ENCODE measurements around the gene CHRDL2. TPM values are rescaled to one million over a fixed set of nuclear protein-coding genes. Genes with fewer than 3 reads are reported as not detected.

The CHRDL2 gene
- total and polyA plus RNA-seq, 2 donors from 2014 or later, result 2.0 to 3.9 TPM

DNA sequence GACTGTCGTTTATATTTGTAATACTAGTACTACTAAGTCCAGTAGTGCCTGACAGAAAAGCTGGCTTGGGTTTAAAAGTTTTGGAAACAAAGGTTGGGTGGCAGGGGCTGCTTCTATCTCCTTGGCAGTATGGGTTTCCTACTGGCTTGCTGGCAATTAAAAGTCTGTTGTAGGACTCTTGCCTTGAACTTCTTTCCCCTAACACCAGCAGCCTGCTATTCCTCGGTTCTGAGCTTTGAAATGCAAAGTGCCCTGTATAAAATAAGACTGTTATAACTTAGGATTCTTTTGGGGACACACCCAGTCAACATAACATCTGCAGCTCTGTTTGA is 18.7 kb upstream of the CHRDL2 start:
- TF ChIP-seq, protein P1, sequence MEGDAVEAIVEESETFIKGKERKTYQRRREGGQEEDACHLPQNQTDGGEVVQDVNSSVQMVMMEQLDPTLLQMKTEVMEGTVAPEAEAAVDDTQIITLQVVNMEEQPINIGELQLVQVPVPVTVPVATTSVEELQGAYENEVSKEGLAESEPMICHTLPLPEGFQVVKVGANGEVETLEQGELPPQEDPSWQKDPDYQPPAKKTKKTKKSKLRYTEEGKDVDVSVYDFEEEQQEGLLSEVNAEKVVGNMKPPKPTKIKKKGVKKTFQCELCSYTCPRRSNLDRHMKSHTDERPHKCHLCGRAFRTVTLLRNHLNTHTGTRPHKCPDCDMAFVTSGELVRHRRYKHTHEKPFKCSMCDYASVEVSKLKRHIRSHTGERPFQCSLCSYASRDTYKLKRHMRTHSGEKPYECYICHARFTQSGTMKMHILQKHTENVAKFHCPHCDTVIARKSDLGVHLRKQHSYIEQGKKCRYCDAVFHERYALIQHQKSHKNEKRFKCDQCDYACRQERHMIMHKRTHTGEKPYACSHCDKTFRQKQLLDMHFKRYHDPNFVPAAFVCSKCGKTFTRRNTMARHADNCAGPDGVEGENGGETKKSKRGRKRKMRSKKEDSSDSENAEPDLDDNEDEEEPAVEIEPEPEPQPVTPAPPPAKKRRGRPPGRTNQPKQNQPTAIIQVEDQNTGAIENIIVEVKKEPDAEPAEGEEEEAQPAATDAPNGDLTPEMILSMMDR (IDR thresholded peaks at IDR 0.05; ENCODE audit: borderline replicate concordance, extremely low read depth, insufficient read depth), result no peak
- Histone ChIP-seq H3K36me3 (ENCODE audit: control insufficient read depth in 2 of 3, insufficient read depth in 3 of 3, low read length in 3 of 3) (no peaks in the 10 kb centered on the region), H3K4me1 (ENCODE audit: control insufficient read depth in 2 of 3, insufficient read depth in 2 of 3, low read depth in 1 of 3, low read length in 3 of 3) (peaks cover 3 to 8% (median 7%) of the 10 kb centered on the region in 3 donors), H3K27ac (ENCODE audit: low read depth in 2 of 2, low read length in 2 of 2) (peak overlapping the region in 1 of 2 donors; percentile 64), H3K4me3 (ENCODE audit: low read length in 3 of 3) (peak overlapping the region; percentile 61 to 70 (median 64)), H3K9me3 (ENCODE audit: control insufficient read depth in 2 of 3, insufficient read depth in 1 of 3, low read length in 3 of 3) (no peaks in the 10 kb centered on the region), H3K27me3 (ENCODE audit: control insufficient read depth, insufficient read depth, low read length) (no peaks in the 10 kb centered on the region), H3K9ac (ENCODE audit: low read length in 3 of 3) (peak overlapping the region; percentile 13 to 62 (median 36))
- DNase-seq (no peak), FAIRE-seq (no peak)
- intact Hi-C loops (cut with DNase I), result no loop called here

DNA sequence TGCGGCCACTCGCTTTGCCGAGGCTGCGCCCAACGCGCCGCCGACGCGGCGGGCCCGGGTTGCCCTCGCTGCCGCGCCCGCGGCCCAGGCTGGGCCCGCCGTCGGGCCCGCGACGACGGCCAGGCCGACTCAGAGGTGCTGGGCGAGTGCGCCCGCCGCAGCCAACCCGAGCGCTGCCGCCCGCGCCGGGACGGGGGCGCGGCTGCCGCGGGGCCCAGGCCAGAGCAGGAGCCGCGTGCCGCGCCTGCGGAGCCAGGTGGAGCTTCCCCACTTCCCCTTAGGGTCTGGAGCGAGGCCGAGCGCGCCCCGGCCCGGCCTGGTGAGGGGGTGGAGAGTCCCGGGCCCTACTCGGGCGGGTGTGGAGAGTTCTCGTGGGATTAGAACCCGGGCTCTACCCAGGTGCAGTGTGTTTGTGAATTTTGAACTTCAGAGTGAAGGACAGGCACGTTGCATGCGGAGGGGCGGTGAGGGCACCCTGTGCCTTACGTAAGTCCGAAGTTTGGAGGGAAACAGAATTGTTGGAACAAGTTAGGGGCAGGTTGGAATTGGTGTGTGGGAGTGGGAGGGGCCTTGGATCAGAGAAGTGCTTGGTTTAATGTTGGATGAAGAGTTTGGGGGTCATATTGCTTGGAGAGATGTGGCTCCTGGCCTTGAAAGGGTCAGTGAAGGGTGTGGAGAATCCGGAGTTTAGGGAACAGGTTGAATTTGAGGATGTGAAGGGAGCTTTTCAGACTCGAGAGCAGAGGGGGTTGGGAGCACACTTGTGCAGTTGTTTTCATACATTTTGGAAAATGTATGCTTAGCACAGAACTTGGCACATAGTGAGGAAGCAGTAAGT is 18.1 kb upstream of the CHRDL2 start:
- H3K27ac ChIP-seq (ENCODE audit: low read depth in 2 of 2, low read length in 2 of 2), result peak overlapping the region; percentile 89 to 91
- no peaks in the 10 kb centered on the region for H3K27me3 ChIP-seq (ENCODE audit: control insufficient read depth, insufficient read depth, low read length)
- FAIRE-seq (no peak), DNase-seq (peak; percentile 67 to 81 (median 77))
- TF ChIP-seq, protein P1 (IDR thresholded peaks at IDR 0.05; ENCODE audit: borderline replicate concordance, extremely low read depth, insufficient read depth), result no peak
- peak overlapping the region; percentile 29 to 62 (median 60) for H3K9ac ChIP-seq (ENCODE audit: low read length in 3 of 3)
- H3K9me3 ChIP-seq (ENCODE audit: control insufficient read depth in 2 of 3, insufficient read depth in 1 of 3, low read length in 3 of 3), result no peaks in the 10 kb centered on the region
- peaks cover 3 to 8% (median 7%) of the 10 kb centered on the region in 3 donors for H3K4me1 ChIP-seq (ENCODE audit: control insufficient read depth in 2 of 3, insufficient read depth in 2 of 3, low read depth in 1 of 3, low read length in 3 of 3)
- intact Hi-C loops (cut with DNase I), result no loop called here
- no peaks in the 10 kb centered on the region for H3K36me3 ChIP-seq (ENCODE audit: control insufficient read depth in 2 of 3, insufficient read depth in 3 of 3, low read length in 3 of 3)
- H3K4me3 ChIP-seq (ENCODE audit: low read length in 3 of 3), result peak overlapping the region; percentile 64 to 78 (median 70)

DNA sequence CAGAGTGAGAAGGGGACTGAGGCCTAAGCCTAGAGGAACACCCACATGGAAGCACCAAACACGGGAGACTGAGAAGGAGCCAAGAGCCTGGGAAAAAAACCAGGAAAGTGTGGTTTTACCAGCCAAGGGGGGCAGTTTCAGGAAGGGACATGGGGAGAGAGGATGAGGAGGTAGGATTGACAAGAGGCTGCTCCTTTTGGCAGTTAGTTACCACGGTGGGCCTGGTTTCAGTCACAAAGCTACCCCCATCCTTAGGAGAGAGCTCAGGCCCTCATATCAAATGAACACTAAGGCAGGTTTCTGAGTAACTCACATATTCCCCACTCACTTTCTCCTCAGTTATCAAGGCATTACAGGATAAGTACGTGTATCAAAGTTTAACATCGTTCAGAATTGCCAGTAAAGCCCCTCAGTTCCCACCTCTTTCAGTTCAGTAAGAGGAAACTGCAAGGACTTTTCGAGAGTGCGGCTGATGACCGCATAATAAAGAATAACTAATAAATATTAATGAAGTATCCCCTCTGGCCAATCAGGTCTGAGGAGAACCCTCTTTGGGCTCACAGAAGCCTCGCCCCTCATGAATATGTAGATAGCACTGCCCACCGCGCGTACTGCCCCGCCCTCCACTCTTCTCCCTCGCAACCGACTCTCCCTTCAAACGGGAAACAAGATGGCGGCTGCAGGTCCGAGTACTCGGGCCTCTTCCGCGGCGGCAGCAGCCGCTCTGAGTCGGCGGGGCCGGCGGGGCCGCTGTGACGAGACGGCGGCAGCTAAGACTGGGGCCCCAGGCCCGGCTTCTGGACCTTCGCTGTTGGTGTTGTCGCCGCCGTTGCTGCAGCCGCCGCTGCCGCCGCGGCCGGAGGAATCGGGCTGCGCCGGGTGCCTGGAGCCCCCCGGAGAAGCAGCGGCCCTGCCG is 17.2 kb upstream of the CHRDL2 start, which contains the start of gene RNF169:
TSS of gene RNF169 (plus strand) at position 639 of the 916 bp plus-strand sequence. CDS start at position 671, 32 bp downstream.
- Histone ChIP-seq H3K4me3 (ENCODE audit: low read length in 3 of 3) (peak within 1 kb of the TSS; percentile 64 to 78 (median 77)), H3K9me3 (ENCODE audit: control insufficient read depth in 2 of 3, insufficient read depth in 1 of 3, low read length in 3 of 3) (no peaks in the 10 kb centered on the region), H3K9ac (ENCODE audit: low read length in 3 of 3) (peak within 1 kb of the TSS; percentile 69 to 96 (median 92)), H3K27me3 (ENCODE audit: control insufficient read depth, insufficient read depth, low read length) (no peaks in the 10 kb centered on the region), H3K27ac (ENCODE audit: low read depth in 2 of 2, low read length in 2 of 2) (peak within 1 kb of the TSS; percentile 93 to 94), H3K4me1 (ENCODE audit: control insufficient read depth in 2 of 3, insufficient read depth in 2 of 3, low read depth in 1 of 3, low read length in 3 of 3) (peaks cover 3 to 8% (median 7%) of the 10 kb centered on the region in 3 donors), H3K36me3 (ENCODE audit: control insufficient read depth in 2 of 3, insufficient read depth in 3 of 3, low read length in 3 of 3) (no peaks in the 10 kb centered on the region)
- TF ChIP-seq, protein P1 (IDR thresholded peaks at IDR 0.05; ENCODE audit: borderline replicate concordance, extremely low read depth, insufficient read depth), result no peak
- intact Hi-C loops (cut with DNase I), result no loop called here
- FAIRE-seq (peak; percentile 94), DNase-seq (peak; percentile 97 to 98 (median 97))
